Panc1 (cell line): ENCODE data around the gene TADA2B. TPM values are rescaled to one million over a fixed set of nuclear protein-coding genes. Genes with fewer than 3 reads are reported as not detected.

Experiments
- ATAC-seq: fragments of 200-7000 bp; cut with Tn5 transposase; 2 replicates; pipeline ENCODE4 v1.9.1; 2020; ENCODE audit warnings: mild to moderate bottlenecking, moderate library complexity
- BruUV-seq: library from RNA; stranded (reverse); fragments of 400-500 nt; replicated peaks from 2 replicates; lab custom pipeline; 2021; lab: Mats Ljungman, UMichigan
- CTCF ChIA-PET: fragments of 300-600 bp; sonication (Branson Sonifier 250); formaldehyde crosslinking; loops from one replicate; lab custom pipeline; 2022; ENCODE audit warnings: antibody characterized with exemption; lab: Charles Lee
- POLR2A ChIA-PET: fragments of 300-600 bp; sonication (Branson Sonifier 250); formaldehyde crosslinking; loops from one replicate; lab custom pipeline; 2022; ENCODE audit warnings: antibody characterized with exemption; lab: Charles Lee
- DNase-seq: peaks from one replicate; pipeline ENCODE4 v3.0.0-alpha.2; 2010; ENCODE audit warnings: low read depth, low spot score
- H3K27ac ChIP-seq: 2 replicates; pipeline ENCODE4 v1.5.1; 2011; ENCODE audit warnings: mild to moderate bottlenecking, low read length, inconsistent platforms
- H3K27me3 ChIP-seq: fragments of 200-500 bp; sonication (Bioruptor generic); 2 replicates; pipeline ENCODE4 v1.6.0; 2014; ENCODE audit warnings: low read length, inconsistent platforms; ENCODE audit not compliant: control insufficient read depth, insufficient read depth
- H3K36me3 ChIP-seq: fragments of 200-500 bp; sonication (Bioruptor generic); 2 replicates; pipeline ENCODE4 v1.5.1; 2014; ENCODE audit warnings: inconsistent platforms, mild to moderate bottlenecking, low read length, moderate library complexity; ENCODE audit not compliant: control insufficient read depth, insufficient read depth
- H3K4me1 ChIP-seq: 2 replicates; pipeline ENCODE4 v1.5.1; 2011; ENCODE audit warnings: inconsistent platforms, mild to moderate bottlenecking, low read length, moderate library complexity; ENCODE audit not compliant: control insufficient read depth, insufficient read depth
- H3K4me3 ChIP-seq, 2 experiments: 2 replicates each; pipeline ENCODE4 v1.5.1; 2011 to 2012; ENCODE audit warnings: low read depth in 2 of 2, low read length in 2 of 2, mild to moderate bottlenecking in 2 of 2, inconsistent platforms in 1 of 2, moderate library complexity in 1 of 2
- H3K9me3 ChIP-seq: fragments of 200-500 bp; sonication (Bioruptor generic); 2 replicates; pipeline ENCODE4 v1.5.1; 2014; ENCODE audit warnings: low read depth, mild to moderate bottlenecking, inconsistent platforms, low read length, moderate library complexity; ENCODE audit not compliant: control insufficient read depth, insufficient read depth
- CTCF ChIP-seq: fragments of 450-650 bp; IDR thresholded peaks from 2 replicates; pipeline ENCODE4 v1.5.1; 2017; ENCODE audit warnings: mild to moderate bottlenecking
- POLR2AphosphoS5 ChIP-seq: IDR thresholded peaks from 2 replicates; pipeline ENCODE4 v1.6.1; 2012; ENCODE audit warnings: mild to moderate bottlenecking, low read depth, low read length, moderate library complexity
- SIN3A ChIP-seq: IDR thresholded peaks from 2 replicates; pipeline ENCODE4 v1.6.1; 2012; ENCODE audit warnings: low read depth, mild to moderate bottlenecking, low read length, moderate library complexity, borderline replicate concordance; ENCODE audit not compliant: insufficient read depth
- TCF7L2 ChIP-seq: IDR thresholded peaks from 2 replicates; pipeline ENCODE4 v1.6.1; 2011; ENCODE audit warnings: mild to moderate bottlenecking, low read depth, low read length, inconsistent platforms
- in situ Hi-C: cut with HindIII; loops from 2 replicates; pipeline ENCODE4 v1.10.0; 2016; ENCODE audit warnings: low sequenced_read_pairs, low pct_unique_long_range_greater_than_20kb
- intact Hi-C: fragments of 100-400 bp; cut with micrococcal nuclease; formaldehyde crosslinking; loops from one replicate; pipeline ENCODE4 v1.10.0; 2022; ENCODE audit not compliant: unreplicated experiment
- total RNA-seq: library from RNA; stranded (reverse); gene quantifications from one replicate; pipeline ENCODE4 v1.2.1, GENCODE V29; 2021; ENCODE audit not compliant: unreplicated experiment
- TF ChIP-seq, protein P1 (sequence below), 2 experiments: IDR thresholded peaks; 2 replicates each; pipeline ENCODE4 v1.6.1; 2011 to 2012; ENCODE audit warnings: low read depth in 2 of 2, control low read depth in 1 of 2, low read length in 1 of 2, mild to moderate bottlenecking in 1 of 2, moderate library complexity in 1 of 2; ENCODE audit not compliant: insufficient read depth in 1 of 2

The TADA2B gene
- total RNA-seq, 1 experiment from 2014 or later = 17.6 TPM

GRCh38 chr4:7024336-7024890, 18.8 kb upstream of the TADA2B start:
- ATAC-seq (no peak), DNase-seq (no peak)
- Histone ChIP-seq H3K27ac (peak overlapping the region; percentile 81; the same call in 1 of the 2 replicates), H3K9me3 (no peaks in the 10 kb centered on the region), H3K36me3 (no peaks in the 10 kb centered on the region), H3K4me1 (peaks cover 38% of the 10 kb centered on the region), H3K27me3 (no peaks in the 10 kb centered on the region), H3K4me3 (no peak overlapping the region)
- POLR2A ChIA-PET = interaction anchor here (0.6 kb wide), 1 partner anchor 852 kb away, joined by 3 read pairs; no protein-coding TSS in a partner anchor
- intact Hi-C loops (no loop called here), in situ Hi-C loops (no loop called here)
- no TSS peak for BruUV-seq
- CTCF ChIA-PET = no interaction called here
- TF ChIP-seq TCF7L2 (no peak), CTCF (no peak), POLR2AphosphoS5 (no peak), SIN3A (no peak)
- TF ChIP-seq, protein P1, sequence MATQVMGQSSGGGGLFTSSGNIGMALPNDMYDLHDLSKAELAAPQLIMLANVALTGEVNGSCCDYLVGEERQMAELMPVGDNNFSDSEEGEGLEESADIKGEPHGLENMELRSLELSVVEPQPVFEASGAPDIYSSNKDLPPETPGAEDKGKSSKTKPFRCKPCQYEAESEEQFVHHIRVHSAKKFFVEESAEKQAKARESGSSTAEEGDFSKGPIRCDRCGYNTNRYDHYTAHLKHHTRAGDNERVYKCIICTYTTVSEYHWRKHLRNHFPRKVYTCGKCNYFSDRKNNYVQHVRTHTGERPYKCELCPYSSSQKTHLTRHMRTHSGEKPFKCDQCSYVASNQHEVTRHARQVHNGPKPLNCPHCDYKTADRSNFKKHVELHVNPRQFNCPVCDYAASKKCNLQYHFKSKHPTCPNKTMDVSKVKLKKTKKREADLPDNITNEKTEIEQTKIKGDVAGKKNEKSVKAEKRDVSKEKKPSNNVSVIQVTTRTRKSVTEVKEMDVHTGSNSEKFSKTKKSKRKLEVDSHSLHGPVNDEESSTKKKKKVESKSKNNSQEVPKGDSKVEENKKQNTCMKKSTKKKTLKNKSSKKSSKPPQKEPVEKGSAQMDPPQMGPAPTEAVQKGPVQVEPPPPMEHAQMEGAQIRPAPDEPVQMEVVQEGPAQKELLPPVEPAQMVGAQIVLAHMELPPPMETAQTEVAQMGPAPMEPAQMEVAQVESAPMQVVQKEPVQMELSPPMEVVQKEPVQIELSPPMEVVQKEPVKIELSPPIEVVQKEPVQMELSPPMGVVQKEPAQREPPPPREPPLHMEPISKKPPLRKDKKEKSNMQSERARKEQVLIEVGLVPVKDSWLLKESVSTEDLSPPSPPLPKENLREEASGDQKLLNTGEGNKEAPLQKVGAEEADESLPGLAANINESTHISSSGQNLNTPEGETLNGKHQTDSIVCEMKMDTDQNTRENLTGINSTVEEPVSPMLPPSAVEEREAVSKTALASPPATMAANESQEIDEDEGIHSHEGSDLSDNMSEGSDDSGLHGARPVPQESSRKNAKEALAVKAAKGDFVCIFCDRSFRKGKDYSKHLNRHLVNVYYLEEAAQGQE (IDR thresholded peaks at IDR 0.05; ENCODE audit: insufficient read depth in 1 of 2, low read depth in 2 of 2, low read length in 1 of 2) = no peak

GRCh38 chr4:7025040-7025602, 18.1 kb upstream of the TADA2B start:
- no peak for DNase-seq
- Histone ChIP-seq H3K4me1 (peaks cover 35% of the 10 kb centered on the region), H3K27me3 (no peaks in the 10 kb centered on the region), H3K27ac (no peak overlapping the region), H3K4me3 (no peak overlapping the region), H3K9me3 (no peaks in the 10 kb centered on the region), H3K36me3 (no peaks in the 10 kb centered on the region)
- POLR2A ChIA-PET = interaction anchor here (0.6 kb wide), 1 partner anchor 851 kb away, joined by 3 read pairs; no protein-coding TSS in a partner anchor
- ATAC-seq = no peak
- intact Hi-C loops (no loop called here), in situ Hi-C loops (no loop called here)
- TF ChIP-seq TCF7L2 (no peak), POLR2AphosphoS5 (no peak), CTCF (no peak), SIN3A (no peak)
- TF ChIP-seq, protein P1 (IDR thresholded peaks at IDR 0.05; ENCODE audit: insufficient read depth in 1 of 2, low read depth in 2 of 2, low read length in 1 of 2) = no peak
- CTCF ChIA-PET = no interaction called here
- no TSS peak for BruUV-seq
